NCI-H2171 (cell line): ENCODE measurements around the gene MCF2L.
"Not testable (repeated sequence)": the region's sequence is repeated elsewhere in the genome, so short reads cannot be mapped to it uniquely, and the experiment has no call there.

Experiments used
- DNase-seq: peaks from one replicate; lab custom pipeline; 2025; lab: John Stamatoyannopoulos, UW

MCF2L gene

GRCh38 chr13:113049981-113050380 lies 81.0 kb downstream of the MCF2L start:
- DNase-seq: no peak

GRCh38 chr13:113050734-113051431 lies 81.9 kb downstream of the MCF2L start:
- no peak for DNase-seq

- no peak for DNase-seq
Measured at GRCh38 chr13:113051641-113052040, 82.6 kb downstream of the MCF2L start.

GRCh38 chr13:113052206-113052605 lies 83.2 kb downstream of the MCF2L start:
- DNase-seq: no peak

- DNase-seq: no peak
Measured at GRCh38 chr13:113052971-113053370, 84.0 kb downstream of the MCF2L start.

GRCh38 chr13:113053376-113053775 lies 84.4 kb downstream of the MCF2L start:
- no peak for DNase-seq

- no peak for DNase-seq
Measured at GRCh38 chr13:113053801-113054604, 85.0 kb downstream of the MCF2L start.

- no peak for DNase-seq
Measured at GRCh38 chr13:113057084-113057483, 88.1 kb downstream of the MCF2L start.

- not testable (repeated sequence) for DNase-seq
Measured at GRCh38 chr13:113057559-113057958, 88.5 kb downstream of the MCF2L start.

GRCh38 chr13:113058129-113058987 lies 89.3 kb downstream of the MCF2L start:
- no peak for DNase-seq

GRCh38 chr13:113058988-113059850 lies 90.2 kb downstream of the MCF2L start:
- DNase-seq: no peak

- no peak for DNase-seq
Measured at GRCh38 chr13:113059891-113060290, 90.9 kb downstream of the MCF2L start.

- DNase-seq: no peak
Measured at GRCh38 chr13:113060557-113061270, 91.7 kb downstream of the MCF2L start.

GRCh38 chr13:113061271-113061625 lies 92.2 kb downstream of the MCF2L start:
- DNase-seq: no peak

GRCh38 chr13:113061796-113062425 lies 92.9 kb downstream of the MCF2L start:
- DNase-seq: no peak

- DNase-seq: no peak
Measured at GRCh38 chr13:113062691-113063090, 93.7 kb downstream of the MCF2L start.

GRCh38 chr13:113063091-113063491 lies 94.1 kb downstream of the MCF2L start:
- DNase-seq: no peak

GRCh38 chr13:113064000-113064533 lies 95.1 kb downstream of the MCF2L start:
- no peak for DNase-seq

- DNase-seq: no peak
Measured at GRCh38 chr13:113064534-113065405, 95.8 kb downstream of the MCF2L start.
